Naive thymus-derived CD8-positive, alpha-beta T cell (primary cell): Measurements from ENCODE around the gene RDH8. TPM values are rescaled to one million over a fixed set of nuclear protein-coding genes. Genes with fewer than 3 reads are reported as not detected.
"Not testable (repeated sequence)": the region's sequence is repeated elsewhere in the genome, so short reads cannot be mapped to it uniquely, and the experiment has no call there.

Experiments used
- ATAC-seq, 2 donors: fragments of 150-1000 bp; cut with Tn5 transposase in 1 of 2; sonication (Bioruptor Pico), chemical (Tn5 transposase) in 1 of 2; 1 replicate in 1 of 2; 2 replicates in 1 of 2; pipeline ENCODE4 v1.10.0; 2021; ENCODE audit warnings: mild to moderate bottlenecking in 2 of 2, moderate library complexity in 2 of 2
- POLR2A ChIA-PET: fragments of 350-600 bp; sonication (Branson Sonifier 250); formaldehyde crosslinking; loops from one replicate; lab custom pipeline; 2021; ENCODE audit warnings: antibody characterized with exemption; lab: Charles Lee
- DNase-seq, 10 donors: peaks; one replicate each; pipeline versions ENCODE4 v3.0.0 to v3.0.0-alpha.2; 2020 to 2022
- H3K27ac Mint-ChIP-seq, 10 donors: one replicate each; pipeline ENCODE4 v1.8.0; 2020 to 2022; ENCODE audit warnings: mild to moderate bottlenecking in 10 of 10, mixed read lengths in 10 of 10, moderate library complexity in 4 of 10, inconsistent platforms in 1 of 10
- H3K27me3 Mint-ChIP-seq, 5 donors: one replicate each; pipeline ENCODE4 v1.8.0; 2021 to 2022; ENCODE audit warnings: mixed read lengths in 5 of 5
- H3K36me3 Mint-ChIP-seq, 3 donors: one replicate each; pipeline ENCODE4 v1.8.0; 2020 to 2022; ENCODE audit warnings: mixed read lengths in 3 of 3, mild to moderate bottlenecking in 2 of 3, inconsistent platforms in 1 of 3
- H3K4me1 Mint-ChIP-seq, 4 donors: one replicate each; pipeline ENCODE4 v1.8.0; 2021 to 2022; ENCODE audit warnings: mixed read lengths in 4 of 4
- H3K4me3 Mint-ChIP-seq, 10 donors: one replicate each; pipeline ENCODE4 v1.8.0; 2020 to 2022; ENCODE audit warnings: mild to moderate bottlenecking in 10 of 10, mixed read lengths in 10 of 10, moderate library complexity in 6 of 10, inconsistent platforms in 1 of 10
- H3K9me3 Mint-ChIP-seq, 9 donors: one replicate each; pipeline ENCODE4 v1.8.0; 2020 to 2022; ENCODE audit warnings: mixed read lengths in 9 of 9, mild to moderate bottlenecking in 3 of 9, inconsistent platforms in 1 of 9, moderate library complexity in 1 of 9
- polyA plus RNA-seq, 3 donors: library from polyadenylated mRNA; unstranded; fragments of 300-500 nt; fragmentation: Illumina TruSeq; gene quantifications; one replicate each; pipeline ENCODE4 v1.2.3, GENCODE V29; 2021
- total RNA-seq, 8 experiments: library from RNA in 2 of 8; stranded (reverse) in 2 of 8; gene quantifications; one replicate each; pipeline ENCODE4 v1.2.3 and lab custom pipeline; 2021 to 2026

RDH8 gene
- total and polyA plus RNA-seq, 5 experiments from 2014 or later: not detected

DNA sequence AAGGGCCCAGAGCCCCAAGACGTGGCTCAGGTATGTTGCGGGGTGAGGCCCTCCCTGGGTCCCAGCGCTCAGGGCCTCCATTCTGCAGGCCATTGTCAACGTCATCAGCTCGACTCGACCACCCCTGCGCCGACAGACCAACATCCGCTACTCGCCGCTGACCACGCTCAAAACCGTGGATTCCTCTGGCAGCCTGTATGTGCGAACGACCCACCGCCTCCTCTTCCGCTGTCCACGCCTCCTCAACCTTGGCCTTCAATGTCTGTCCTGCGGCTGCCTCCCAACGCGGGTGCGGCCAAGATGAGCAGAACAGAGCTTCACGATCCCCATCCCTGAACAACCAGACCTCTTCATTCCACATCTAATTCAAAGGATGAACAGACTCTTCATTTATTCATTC, 8.2 kb downstream of the RDH8 start:
- peaks cover 1 to 19% (median 11%) of the 10 kb centered on the region in 5 donors for H3K27me3 Mint-ChIP-seq
- H3K36me3 Mint-ChIP-seq: no peaks in the 10 kb centered on the region
- no peaks in the 10 kb centered on the region for H3K9me3 Mint-ChIP-seq
- DNase-seq (no peak), ATAC-seq (no peak)
- POLR2A ChIA-PET: no interaction called here
- no peak overlapping the region for H3K27ac Mint-ChIP-seq
- H3K4me3 Mint-ChIP-seq: no peak overlapping the region
- H3K4me1 Mint-ChIP-seq: peaks cover 0 to 4% (median 2%) of the 10 kb centered on the region in 4 donors

DNA sequence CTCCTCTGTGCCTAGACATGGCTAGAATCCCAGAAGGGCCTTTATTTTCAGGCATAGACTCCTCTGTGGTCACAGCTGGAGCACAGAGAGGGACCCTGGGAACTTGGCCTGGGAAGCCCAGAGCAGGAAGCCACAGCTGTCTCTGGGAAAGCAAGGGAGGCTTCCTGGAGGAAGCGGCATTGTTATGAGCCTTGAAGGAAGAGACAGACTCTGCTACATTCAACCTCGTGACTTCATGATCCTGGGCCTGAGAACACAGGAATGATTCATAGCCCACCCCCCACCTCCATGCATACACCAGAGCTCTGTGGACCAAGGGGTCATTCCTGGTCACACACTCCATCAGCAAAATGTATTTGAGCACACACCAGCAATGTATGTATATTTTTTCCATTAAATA, 8.6 kb downstream of the RDH8 start:
- POLR2A ChIA-PET: interaction anchor here (0.7 kb wide), 1 partner anchor 14 kb away, joined by 3 read pairs; no protein-coding TSS in a partner anchor
- Mint-ChIP-seq H3K36me3 (no peaks in the 10 kb centered on the region), H3K4me1 (peaks cover 0 to 4% (median 2%) of the 10 kb centered on the region in 4 donors), H3K4me3 (no peak overlapping the region), H3K27ac (no peak overlapping the region), H3K9me3 (no peaks in the 10 kb centered on the region), H3K27me3 (peaks cover 5 to 19% (median 11%) of the 10 kb centered on the region in 5 donors)
- DNase-seq (no peak), ATAC-seq (no peak)

DNA sequence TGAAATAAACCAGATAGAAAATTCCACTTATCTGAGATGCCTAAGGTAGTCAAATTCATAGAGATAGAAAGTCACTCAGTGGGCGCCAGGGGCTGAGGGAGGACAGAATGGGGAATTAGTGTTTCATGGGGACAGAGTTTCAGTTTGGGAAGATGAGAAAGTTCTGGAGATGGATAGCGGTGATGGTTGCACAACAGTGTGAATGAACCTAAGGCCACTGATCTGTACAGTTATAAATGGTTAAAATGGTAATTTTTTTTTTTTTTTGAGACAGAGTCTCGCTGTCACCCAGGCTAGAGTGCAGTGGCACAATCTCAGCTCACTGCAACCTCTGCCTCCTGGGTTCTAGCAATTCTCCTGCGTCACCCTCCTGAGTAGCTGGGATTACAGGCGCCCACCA, 9.8 kb downstream of the RDH8 start:
- H3K4me3 Mint-ChIP-seq, ATAC-seq, H3K36me3 Mint-ChIP-seq, DNase-seq, POLR2A ChIA-PET, H3K9me3 Mint-ChIP-seq: not testable (repeated sequence)
- H3K27me3 Mint-ChIP-seq: peaks cover 9 to 23% (median 10%) of the 10 kb centered on the region in 5 donors
- peaks cover 0 to 10% (median 3%) of the 10 kb centered on the region in 4 donors for H3K4me1 Mint-ChIP-seq
- H3K27ac Mint-ChIP-seq: peak overlapping the region in 1 of 10 donors; percentile 33

DNA sequence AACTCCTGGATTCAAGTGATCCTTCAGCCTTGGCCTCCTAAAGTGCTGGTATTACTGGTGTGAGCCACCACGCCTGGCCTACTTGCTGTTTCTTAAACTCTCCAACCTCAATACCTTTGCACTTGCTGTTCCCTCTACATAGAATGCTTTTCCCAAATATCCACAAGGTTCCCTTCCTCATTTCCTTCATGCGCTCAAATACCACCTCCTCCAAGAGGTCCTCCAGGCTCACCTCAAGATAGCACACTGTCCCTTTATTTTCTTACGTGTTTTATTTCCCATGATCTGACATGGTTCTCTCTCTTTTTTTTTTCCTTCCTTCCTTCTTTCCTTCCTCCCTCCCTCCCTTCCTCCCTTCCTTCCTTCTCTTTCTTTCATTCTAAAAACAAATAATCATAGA, 13.5 kb downstream of the RDH8 start:
- no peaks in the 10 kb centered on the region for H3K36me3 Mint-ChIP-seq
- POLR2A ChIA-PET: no interaction called here
- H3K27me3 Mint-ChIP-seq: peaks cover 6 to 18% (median 9%) of the 10 kb centered on the region in 5 donors
- H3K9me3 Mint-ChIP-seq: no peaks in the 10 kb centered on the region
- H3K4me1 Mint-ChIP-seq: peaks cover 0 to 8% (median 1%) of the 10 kb centered on the region in 4 donors
- H3K27ac Mint-ChIP-seq: no peak overlapping the region
- no peak for DNase-seq
- H3K4me3 Mint-ChIP-seq: no peak overlapping the region
- ATAC-seq: no peak

DNA sequence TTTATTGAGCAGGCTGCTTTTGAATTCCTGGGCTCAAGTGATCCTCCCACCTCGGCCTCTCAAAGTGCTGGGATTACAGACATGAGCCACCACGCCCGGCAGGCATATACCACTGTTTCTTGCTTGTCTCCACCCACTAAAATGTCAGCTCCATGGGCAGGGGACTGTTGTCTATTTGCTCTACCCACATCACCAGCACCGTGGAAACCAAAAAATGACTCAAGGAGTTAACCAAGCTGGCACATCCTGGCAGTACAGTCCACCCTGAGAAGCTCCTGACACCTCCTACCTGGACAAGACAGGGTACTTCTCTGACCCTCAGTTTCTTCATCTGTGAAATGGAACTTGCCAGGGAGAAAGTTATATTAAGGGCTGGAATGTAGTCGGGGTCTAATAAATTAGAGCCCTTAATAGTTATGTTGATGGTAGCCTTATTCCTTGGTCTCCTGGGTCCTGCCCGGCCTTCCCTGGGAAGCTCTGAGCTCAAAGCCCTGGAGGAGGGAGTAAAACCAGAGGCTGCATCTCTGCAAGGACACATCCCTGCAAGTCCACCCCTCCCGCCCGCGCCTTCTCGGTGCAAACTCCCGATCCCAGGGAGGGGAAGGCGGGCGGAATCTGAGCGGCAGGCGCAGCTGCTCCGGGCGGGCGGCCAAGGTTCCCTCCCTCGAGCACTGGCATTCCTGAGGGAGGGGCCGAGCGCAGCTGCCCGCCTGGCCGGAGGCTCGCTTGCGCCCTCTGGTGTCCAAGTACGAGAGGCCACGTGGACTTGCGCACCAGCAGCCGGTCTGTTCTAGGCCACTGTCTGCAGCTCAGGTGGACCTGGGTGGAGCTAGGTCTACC, 14.1 kb downstream of the RDH8 start:
- Mint-ChIP-seq H3K4me1 (peaks cover 0 to 8% (median 2%) of the 10 kb centered on the region in 4 donors), H3K27me3 (peaks cover 9 to 22% (median 16%) of the 10 kb centered on the region in 5 donors), H3K27ac (no peak overlapping the region), H3K4me3 (no peak overlapping the region), H3K9me3 (no peaks in the 10 kb centered on the region), H3K36me3 (no peaks in the 10 kb centered on the region)
- DNase-seq (peak; percentile 44 to 79 (median 67)), ATAC-seq (peak; percentile 62 to 92)
- POLR2A ChIA-PET: interaction anchor here (1.1 kb wide), 1 partner anchor 96 kb away, joined by 3 read pairs; no protein-coding TSS in a partner anchor

DNA sequence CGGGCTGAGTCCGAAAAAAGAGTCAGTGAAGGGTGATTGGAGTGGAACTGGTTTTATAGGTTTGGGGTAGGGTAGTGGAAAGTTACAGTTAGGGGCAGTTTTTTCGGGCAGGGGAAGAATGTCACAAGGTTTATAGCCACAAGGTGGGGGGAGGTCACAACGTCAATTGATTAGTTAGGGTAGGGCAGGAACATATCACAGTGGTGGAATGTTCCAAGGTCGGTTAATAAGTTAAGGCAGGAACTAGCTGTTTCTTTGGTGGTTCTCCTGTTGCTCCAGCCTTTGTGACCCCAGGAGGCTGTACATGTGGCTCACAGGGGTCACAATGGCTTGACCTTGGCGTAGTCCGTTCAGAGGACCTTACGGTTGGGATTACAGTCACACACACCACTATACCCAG, 20.3 kb downstream of the RDH8 start:
- Mint-ChIP-seq H3K36me3 (no peaks in the 10 kb centered on the region), H3K4me3 (no peak overlapping the region), H3K27ac (no peak overlapping the region), H3K9me3 (peaks cover 0 to 2% (median 0%) of the 10 kb centered on the region in 9 donors), H3K4me1 (peaks cover 0 to 1% (median 0%) of the 10 kb centered on the region in 4 donors), H3K27me3 (peaks cover 17 to 24% (median 21%) of the 10 kb centered on the region in 5 donors)
- no peak for DNase-seq
- POLR2A ChIA-PET: no interaction called here
- no peak for ATAC-seq

DNA sequence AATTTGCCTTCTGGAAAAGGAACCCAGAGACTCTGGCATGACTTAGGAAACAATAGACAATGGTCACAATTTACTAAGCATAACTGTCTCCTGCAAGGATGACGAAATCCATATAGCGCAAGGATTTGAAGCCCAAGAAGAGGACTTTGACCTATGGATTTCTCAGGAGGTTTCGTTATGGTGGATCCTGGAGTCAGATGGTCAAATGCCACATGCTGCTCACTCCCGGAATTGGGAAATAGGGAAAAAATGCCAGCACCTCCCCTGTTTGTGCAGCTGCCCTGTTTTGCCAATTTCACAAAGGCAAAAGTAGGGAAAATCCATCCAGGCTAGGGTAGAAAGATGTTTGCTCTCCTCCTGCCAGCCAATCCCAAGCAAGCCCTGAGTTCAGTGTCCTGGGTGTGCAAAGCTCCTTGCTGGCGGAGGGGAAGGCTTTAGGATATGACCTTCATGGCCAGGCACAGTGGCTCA, 23.4 kb downstream of the RDH8 start:
- H3K9me3 Mint-ChIP-seq: peaks cover 0 to 18% (median 9%) of the 10 kb centered on the region in 9 donors
- DNase-seq (no peak), ATAC-seq (no peak)
- H3K36me3 Mint-ChIP-seq: peaks cover 0 to 12% (median 3%) of the 10 kb centered on the region in 3 donors
- H3K27ac Mint-ChIP-seq: no peak overlapping the region
- H3K27me3 Mint-ChIP-seq: peaks cover 20 to 43% (median 30%) of the 10 kb centered on the region in 5 donors
- no peak overlapping the region for H3K4me3 Mint-ChIP-seq
- POLR2A ChIA-PET: no interaction called here
- H3K4me1 Mint-ChIP-seq: peaks cover 0 to 1% (median 0%) of the 10 kb centered on the region in 4 donors

DNA sequence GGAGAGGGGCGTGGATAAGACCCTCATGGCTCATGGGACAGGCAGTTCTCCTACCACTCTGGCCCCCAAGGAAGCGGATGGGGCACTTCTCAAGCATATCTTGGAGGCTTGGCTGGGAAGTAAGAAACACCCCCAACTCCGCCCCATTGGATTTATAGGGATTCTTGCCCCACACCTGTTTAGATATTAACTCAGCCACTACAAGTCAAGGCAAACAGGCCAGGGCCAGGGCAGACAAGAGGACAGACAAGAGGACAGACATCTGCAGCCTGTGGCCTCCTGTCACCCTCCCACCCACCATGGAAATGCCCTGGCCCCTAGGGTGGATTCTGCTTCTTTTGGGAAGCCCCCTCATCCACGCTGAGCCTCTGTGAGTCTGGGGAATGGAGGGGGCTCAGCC, 24.1 kb downstream of the RDH8 start:
- no peak for DNase-seq
- Mint-ChIP-seq H3K27ac (no peak overlapping the region), H3K36me3 (peaks cover 2 to 17% (median 3%) of the 10 kb centered on the region in 3 donors), H3K4me1 (no peaks in the 10 kb centered on the region), H3K27me3 (peaks cover 17 to 44% (median 32%) of the 10 kb centered on the region in 5 donors), H3K4me3 (no peak overlapping the region), H3K9me3 (peaks cover 0 to 25% (median 15%) of the 10 kb centered on the region in 9 donors)
- POLR2A ChIA-PET: no interaction called here
- ATAC-seq: no peak

DNA sequence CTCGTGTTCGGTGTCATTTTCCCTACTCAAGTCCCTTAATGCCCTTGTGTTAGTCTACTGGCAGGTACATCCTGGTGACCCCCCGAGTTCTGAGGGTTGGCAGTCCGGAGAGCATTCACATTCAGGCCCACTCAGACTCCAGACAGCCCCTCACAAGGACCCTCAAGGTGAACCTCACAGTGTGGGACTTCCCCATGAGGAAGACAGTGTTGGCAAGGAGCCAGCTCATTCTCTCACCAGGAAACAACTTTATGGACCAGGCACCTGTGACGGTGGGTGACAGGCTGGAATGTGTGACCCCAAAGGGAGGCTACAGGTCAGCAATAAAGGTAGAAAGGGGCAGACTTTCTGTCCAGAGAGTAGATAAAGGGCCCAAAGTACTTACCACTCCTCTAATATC, 24.5 kb downstream of the RDH8 start:
- Mint-ChIP-seq H3K27me3 (peaks cover 13 to 44% (median 28%) of the 10 kb centered on the region in 5 donors), H3K4me3 (no peak overlapping the region), H3K4me1 (no peaks in the 10 kb centered on the region), H3K27ac (no peak overlapping the region), H3K36me3 (peaks cover 2 to 21% (median 3%) of the 10 kb centered on the region in 3 donors), H3K9me3 (peaks cover 0 to 29% (median 16%) of the 10 kb centered on the region in 9 donors)
- DNase-seq: no peak
- ATAC-seq: no peak
- POLR2A ChIA-PET: no interaction called here

DNA sequence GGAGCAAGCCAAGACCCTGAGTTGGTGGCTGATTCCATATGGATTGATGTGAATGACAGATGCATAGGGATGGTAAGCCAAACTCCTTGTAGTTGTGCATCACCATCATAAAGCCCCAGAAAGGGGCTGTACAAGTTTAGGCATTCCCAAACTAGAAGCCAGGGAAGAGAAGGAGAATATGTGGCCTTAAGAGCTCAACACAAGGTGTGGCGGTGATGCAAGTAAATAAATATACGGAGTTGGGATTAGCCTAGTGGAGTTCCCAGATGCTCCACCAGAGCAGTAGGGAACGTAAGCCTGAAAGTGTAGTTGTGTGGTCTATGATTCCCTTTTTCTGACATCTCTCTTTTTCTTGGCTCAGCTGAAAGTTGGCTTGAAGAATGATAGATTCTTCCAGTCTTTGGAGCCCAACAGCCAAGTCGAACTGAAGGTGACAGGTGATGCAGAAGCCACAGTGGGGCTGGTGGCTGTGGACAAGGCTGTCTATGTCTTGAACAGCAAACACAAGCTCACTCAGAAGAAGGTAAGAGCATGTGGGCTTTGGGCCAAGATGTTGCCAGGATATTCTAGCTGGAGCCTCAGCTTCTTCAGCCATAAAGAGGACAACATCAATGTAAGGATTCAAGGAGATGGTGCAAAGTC, 30.1 kb downstream of the RDH8 start:
- Mint-ChIP-seq H3K9me3 (peaks cover 2 to 64% (median 21%) of the 10 kb centered on the region in 9 donors), H3K4me1 (no peaks in the 10 kb centered on the region), H3K27me3 (peaks cover 18 to 66% (median 31%) of the 10 kb centered on the region in 5 donors), H3K4me3 (no peak overlapping the region), H3K27ac (no peak overlapping the region), H3K36me3 (peaks cover 2 to 43% (median 8%) of the 10 kb centered on the region in 3 donors)
- ATAC-seq (no peak), DNase-seq (peak in 3 of 10 donors; percentile 1 to 30 (median 25))
- POLR2A ChIA-PET: interaction anchor here (0.6 kb wide), 1 partner anchor 434 kb away, joined by 5 read pairs; no protein-coding TSS in a partner anchor

DNA sequence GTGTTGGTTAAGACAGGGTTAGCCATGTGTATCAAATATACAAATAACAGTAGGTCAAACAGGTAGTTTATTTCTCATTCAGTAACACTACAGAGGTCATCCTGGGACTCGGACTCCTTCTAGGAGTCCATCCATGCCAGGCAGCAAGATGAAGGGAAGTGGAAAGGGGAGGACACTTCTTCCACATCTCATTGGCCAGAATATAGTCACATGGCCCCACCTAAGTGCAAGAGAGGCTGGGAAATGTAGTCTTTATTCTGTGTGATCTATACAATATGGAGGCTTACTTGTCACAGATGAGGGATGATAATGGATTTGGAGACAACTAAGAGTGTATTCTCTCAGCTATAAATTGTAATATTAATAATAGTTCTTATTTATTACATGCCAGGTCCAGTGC, 31.1 kb downstream of the RDH8 start:
- no peaks in the 10 kb centered on the region for H3K4me1 Mint-ChIP-seq
- DNase-seq: no peak

DNA sequence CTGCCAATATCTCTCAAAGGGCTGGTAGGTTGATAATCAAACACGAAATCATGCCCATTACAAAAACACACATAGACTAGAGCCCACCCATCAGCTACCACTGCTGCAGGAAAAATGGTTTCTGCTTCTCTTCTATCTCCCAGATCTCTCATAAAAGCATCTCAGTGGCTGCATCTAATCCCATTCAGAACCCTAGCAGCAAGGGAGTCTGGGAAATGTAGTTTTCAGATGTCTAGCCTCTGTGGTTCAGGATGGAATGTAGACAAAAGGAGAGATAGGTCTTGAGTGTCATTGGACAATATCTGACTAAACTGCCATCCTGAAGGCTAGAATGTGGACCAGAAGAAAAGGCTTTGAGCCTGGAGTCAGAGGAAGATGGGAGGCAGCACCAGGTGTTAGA, 32.1 kb downstream of the RDH8 start:
- no peak for ATAC-seq
- no peak overlapping the region for H3K27ac Mint-ChIP-seq
- peaks cover 2 to 43% (median 8%) of the 10 kb centered on the region in 3 donors for H3K36me3 Mint-ChIP-seq
- DNase-seq: no peak
- H3K9me3 Mint-ChIP-seq: peaks cover 2 to 59% (median 21%) of the 10 kb centered on the region in 9 donors
- peaks cover 16 to 54% (median 26%) of the 10 kb centered on the region in 5 donors for H3K27me3 Mint-ChIP-seq
- H3K4me3 Mint-ChIP-seq: no peak overlapping the region
- H3K4me1 Mint-ChIP-seq: no peaks in the 10 kb centered on the region
- POLR2A ChIA-PET: no interaction called here

More for the DNA sequence above, 31.1 kb downstream of the RDH8 start:
- Mint-ChIP-seq H3K9me3 (peaks cover 2 to 60% (median 21%) of the 10 kb centered on the region in 9 donors), H3K27me3 (peaks cover 16 to 56% (median 26%) of the 10 kb centered on the region in 5 donors), H3K4me3 (no peak overlapping the region), H3K27ac (no peak overlapping the region), H3K36me3 (peaks cover 2 to 43% (median 8%) of the 10 kb centered on the region in 3 donors)
- POLR2A ChIA-PET: no interaction called here
- ATAC-seq: no peak
